HepG2 (cell line): ENCODE measurements around the gene GJB4.

Experiments used
- KAT8 ChIP-seq: IDR thresholded peaks from 2 replicates; pipeline ENCODE4 v1.6.1; 2016; ENCODE audit warnings: missing genetic modification reagents, missing compliant biosample characterization
- POLR2A ChIP-seq, 2 experiments: IDR thresholded peaks; 2 replicates each; pipeline ENCODE4 v1.6.1; 2011; ENCODE audit warnings: low read depth in 2 of 2, low read length in 2 of 2, mild to moderate bottlenecking in 1 of 2, moderate library complexity in 1 of 2; ENCODE audit not compliant: insufficient read depth in 1 of 2
- ZNF281 ChIP-seq: sonication (generic); formaldehyde crosslinking; IDR thresholded peaks from 2 replicates; pipeline ENCODE4 v1.4.0; 2020; ENCODE audit warnings: missing genetic modification reagents, borderline replicate concordance
- ZNF768 ChIP-seq: sonication (generic); formaldehyde crosslinking; IDR thresholded peaks from 2 replicates; pipeline ENCODE4 v1.4.0; 2020; ENCODE audit warnings: missing genetic modification reagents

GRCh38 chr1:34755961-34756360 lies 3.6 kb upstream of the GJB4 start:
- no peak for TF ChIP-seq KAT8 (CRISPR knock-in tag)
- TF ChIP-seq ZNF768 (CRISPR knock-in tag): no peak
- no peak for TF ChIP-seq ZNF281 (CRISPR knock-in tag)
- no peak for TF ChIP-seq POLR2A (IDR thresholded peaks at IDR 0.05; ENCODE audit: insufficient read depth in 1 of 2, low read depth in 2 of 2, low read length in 2 of 2)
